Measurements from ENCODE around the gene CLEC11A. TPM values are rescaled to one million over a fixed set of nuclear protein-coding genes. Genes with fewer than 3 reads are reported as not detected.

Gene CLEC11A
- total RNA-seq, 4 donors from 2014 or later: 2.6 to 11.2 (median 5.1) TPM

DNA sequence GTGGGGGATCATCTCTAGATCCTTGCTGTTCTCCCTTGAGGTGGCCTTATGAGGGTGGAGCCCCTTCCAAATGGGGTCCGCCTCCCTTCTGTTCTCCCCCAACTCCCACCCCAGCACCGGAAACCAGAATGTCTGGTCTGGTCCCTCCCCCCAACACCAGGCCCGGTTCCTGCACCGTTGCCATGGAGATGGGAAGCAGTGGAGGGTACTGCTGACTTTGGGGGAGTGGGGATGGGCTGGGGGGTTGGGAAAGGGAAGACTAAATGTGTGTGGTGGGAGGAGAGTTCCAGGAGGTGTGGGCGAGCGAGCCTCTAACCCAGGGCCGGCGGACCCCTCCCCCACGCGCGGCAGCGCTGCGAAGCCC, 5.3 kb upstream of the CLEC11A start:
- in situ Hi-C loops (cut with MboI; ENCODE audit: low pct_ligation_motif_present in 1 of 4, low pct_unique_long_range_greater_than_20kb in 1 of 4, low sequenced_read_pairs in 3 of 4): no loop called here
- Histone ChIP-seq H3K27me3 (peaks cover 54% of the 10 kb centered on the region), H3K27ac (no peak overlapping the region), H3K9me3 (no peaks in the 10 kb centered on the region), H3K4me3 (no peak overlapping the region), H3K36me3 (no peaks in the 10 kb centered on the region), H3K4me1 (peaks cover 6 to 14% (median 13%) of the 10 kb centered on the region in 4 donors)
- WGBS, 2 donors (ENCODE audit: low coverage in 1 of 2): 11 to 40% methylated on average over 3 to 13 of the region's 13 CpGs
- no peak for DNase-seq
- no peak for TF ChIP-seq POLR2AphosphoS5 (IDR thresholded peaks at IDR 0.05)
- TF ChIP-seq, protein P1, sequence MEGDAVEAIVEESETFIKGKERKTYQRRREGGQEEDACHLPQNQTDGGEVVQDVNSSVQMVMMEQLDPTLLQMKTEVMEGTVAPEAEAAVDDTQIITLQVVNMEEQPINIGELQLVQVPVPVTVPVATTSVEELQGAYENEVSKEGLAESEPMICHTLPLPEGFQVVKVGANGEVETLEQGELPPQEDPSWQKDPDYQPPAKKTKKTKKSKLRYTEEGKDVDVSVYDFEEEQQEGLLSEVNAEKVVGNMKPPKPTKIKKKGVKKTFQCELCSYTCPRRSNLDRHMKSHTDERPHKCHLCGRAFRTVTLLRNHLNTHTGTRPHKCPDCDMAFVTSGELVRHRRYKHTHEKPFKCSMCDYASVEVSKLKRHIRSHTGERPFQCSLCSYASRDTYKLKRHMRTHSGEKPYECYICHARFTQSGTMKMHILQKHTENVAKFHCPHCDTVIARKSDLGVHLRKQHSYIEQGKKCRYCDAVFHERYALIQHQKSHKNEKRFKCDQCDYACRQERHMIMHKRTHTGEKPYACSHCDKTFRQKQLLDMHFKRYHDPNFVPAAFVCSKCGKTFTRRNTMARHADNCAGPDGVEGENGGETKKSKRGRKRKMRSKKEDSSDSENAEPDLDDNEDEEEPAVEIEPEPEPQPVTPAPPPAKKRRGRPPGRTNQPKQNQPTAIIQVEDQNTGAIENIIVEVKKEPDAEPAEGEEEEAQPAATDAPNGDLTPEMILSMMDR (IDR thresholded peaks at IDR 0.05): no peak
- no peak for TF ChIP-seq EP300 (IDR thresholded peaks at IDR 0.05; ENCODE audit: low read depth)
- TF ChIP-seq POLR2A (IDR thresholded peaks at IDR 0.05): no peak
- intact Hi-C loops (cut with DNase I; ENCODE audit: low total_unique reads): no loop called here

DNA sequence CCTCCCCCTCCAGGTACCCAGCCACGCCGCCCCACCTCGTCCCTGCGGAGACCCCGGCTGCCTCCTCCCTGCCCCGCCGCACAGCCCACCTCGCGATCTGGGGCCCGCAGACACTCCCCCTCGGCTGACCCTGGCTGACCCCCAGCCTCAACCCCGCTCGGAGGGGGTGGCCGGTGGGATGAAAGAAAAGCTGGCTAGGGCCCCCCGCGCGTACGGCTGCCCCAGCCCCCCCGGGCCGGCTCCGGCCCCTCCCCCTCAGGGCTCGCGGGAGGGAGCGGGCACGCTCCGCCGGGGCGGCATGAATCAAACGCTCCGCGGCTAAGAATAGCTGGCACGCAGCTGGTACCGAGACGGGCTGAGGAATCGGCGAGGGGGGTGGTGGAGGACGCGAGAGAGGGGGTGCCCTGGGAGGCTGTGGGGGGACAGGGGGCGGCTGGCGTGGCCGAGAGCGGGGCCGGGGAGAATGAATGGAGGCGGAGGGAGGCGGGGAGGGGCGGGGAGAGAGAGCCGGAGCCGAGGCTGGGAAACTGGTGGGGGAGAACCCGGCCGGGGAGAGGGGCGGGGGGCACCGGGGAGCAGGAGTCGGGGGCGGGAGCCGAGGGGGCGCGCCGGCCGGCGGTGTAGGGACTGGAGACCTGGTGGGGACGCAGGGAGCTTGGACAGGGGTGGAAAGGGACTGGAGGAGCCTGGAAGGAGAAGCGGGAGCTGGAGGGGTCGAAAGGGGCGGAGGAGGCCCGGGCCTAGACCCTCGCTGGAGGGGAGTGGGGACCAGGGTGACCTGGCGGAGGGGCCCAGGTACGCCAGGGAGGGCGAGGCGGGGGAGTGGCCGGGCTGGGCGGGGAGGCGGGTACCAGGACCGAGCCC, 4.7 kb upstream of the CLEC11A start:
- peak overlapping the region in 3 of 4 donors; percentile 8 to 39 (median 15) for H3K4me3 ChIP-seq

DNA sequence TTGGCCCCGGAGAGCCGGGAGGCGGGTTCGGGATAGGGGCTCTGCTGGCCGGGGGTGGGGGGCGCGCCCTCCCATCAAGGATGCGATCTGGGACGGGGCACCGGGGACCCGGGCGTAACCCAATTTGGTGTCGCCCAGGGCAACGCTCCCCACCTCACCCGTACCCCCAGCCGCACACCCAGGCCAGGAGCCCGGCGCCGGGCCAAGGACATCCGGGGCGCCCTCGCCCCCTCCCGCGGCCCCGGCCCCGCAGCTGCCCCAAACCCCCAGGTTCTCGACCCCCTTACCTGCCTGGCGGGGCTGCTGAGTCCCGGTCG, 4.1 kb upstream of the CLEC11A start:
- intact Hi-C loops (cut with DNase I; ENCODE audit: low total_unique reads) (no loop called here), in situ Hi-C loops (cut with MboI; ENCODE audit: low pct_ligation_motif_present in 1 of 4, low pct_unique_long_range_greater_than_20kb in 1 of 4, low sequenced_read_pairs in 3 of 4) (no loop called here)
- Histone ChIP-seq H3K4me1 (peaks cover 6 to 19% (median 16%) of the 10 kb centered on the region in 4 donors), H3K27me3 (peaks cover 66% of the 10 kb centered on the region), H3K27ac (no peak overlapping the region), H3K36me3 (no peaks in the 10 kb centered on the region), H3K4me3 (peak overlapping the region in 3 of 4 donors; percentile 8 to 39 (median 15)), H3K9me3 (no peaks in the 10 kb centered on the region)
- 0% methylated on average over 7 of the region's 30 CpGs; no CpG with 5 or more reads in 1 of the 2 donors for WGBS, 2 donors (ENCODE audit: low coverage in 1 of 2)
- no peak for TF ChIP-seq POLR2AphosphoS5 (IDR thresholded peaks at IDR 0.05)
- TF ChIP-seq EP300 (IDR thresholded peaks at IDR 0.05; ENCODE audit: low read depth): no peak
- no peak for TF ChIP-seq POLR2A (IDR thresholded peaks at IDR 0.05)
- TF ChIP-seq, protein P1 (IDR thresholded peaks at IDR 0.05): no peak
- no peak for DNase-seq

More for the DNA sequence above, 4.7 kb upstream of the CLEC11A start:
- Histone ChIP-seq H3K27ac (no peak overlapping the region), H3K36me3 (no peaks in the 10 kb centered on the region), H3K9me3 (no peaks in the 10 kb centered on the region), H3K27me3 (peaks cover 60% of the 10 kb centered on the region), H3K4me1 (peaks cover 6 to 14% (median 13%) of the 10 kb centered on the region in 4 donors)
- intact Hi-C loops (cut with DNase I; ENCODE audit: low total_unique reads) (no loop called here), in situ Hi-C loops (cut with MboI; ENCODE audit: low pct_ligation_motif_present in 1 of 4, low pct_unique_long_range_greater_than_20kb in 1 of 4, low sequenced_read_pairs in 3 of 4) (no loop called here)
- 3% methylated on average over 35 of the region's 74 CpGs; no CpG with 5 or more reads in 1 of the 2 donors for WGBS, 2 donors (ENCODE audit: low coverage in 1 of 2)
- TF ChIP-seq, protein P1 (IDR thresholded peaks at IDR 0.05): no peak
- TF ChIP-seq POLR2A (IDR thresholded peaks at IDR 0.05) (no peak), POLR2AphosphoS5 (IDR thresholded peaks at IDR 0.05) (no peak), EP300 (IDR thresholded peaks at IDR 0.05; ENCODE audit: low read depth) (no peak)
- no peak for DNase-seq

DNA sequence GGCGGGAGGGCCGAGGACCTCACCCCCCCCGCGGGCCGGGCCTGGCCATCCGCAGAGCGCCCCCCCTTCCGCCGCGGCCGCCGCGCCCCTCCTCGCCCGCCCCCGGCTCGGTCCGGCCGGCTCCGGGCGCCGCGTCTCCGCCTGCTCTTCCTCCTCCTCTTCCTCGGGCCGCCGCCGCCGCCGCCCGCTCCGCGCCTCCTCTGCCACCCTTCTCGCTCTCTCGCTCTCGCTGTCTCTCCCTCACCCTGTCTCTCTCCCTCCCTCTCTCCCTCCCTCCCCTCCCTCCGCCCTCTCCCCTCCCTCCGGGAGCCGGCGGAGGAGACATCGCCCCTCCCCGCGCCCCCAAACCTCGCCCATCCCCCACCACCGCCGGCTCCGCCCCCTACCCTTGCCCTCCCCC, 3.6 kb upstream of the CLEC11A start, which contains the start of gene SHANK1:
SHANK1 (minus strand) TSS at position 237 of the 400 bp plus-strand sequence. CDS start 2,883 bp downstream, outside the sequence.
- DNase-seq: no peak
- Histone ChIP-seq H3K27me3 (peaks cover 71% of the 10 kb centered on the region), H3K27ac (no peak within 1 kb of the TSS), H3K4me3 (peak within 1 kb of the TSS in 3 of 4 donors; percentile 8 to 39 (median 15)), H3K9me3 (no peaks in the 10 kb centered on the region), H3K4me1 (peaks cover 6 to 24% (median 20%) of the 10 kb centered on the region in 4 donors), H3K36me3 (no peaks in the 10 kb centered on the region)
- in situ Hi-C loops (cut with MboI; ENCODE audit: low pct_ligation_motif_present in 1 of 4, low pct_unique_long_range_greater_than_20kb in 1 of 4, low sequenced_read_pairs in 3 of 4): no loop called here
- WGBS, 2 donors (ENCODE audit: low coverage in 1 of 2): 15% methylated on average over 29 of the region's 47 CpGs; no CpG with 5 or more reads in 1 of the 2 donors
- intact Hi-C loops (cut with DNase I; ENCODE audit: low total_unique reads): no loop called here
- TF ChIP-seq, protein P1 (IDR thresholded peaks at IDR 0.05): no peak
- TF ChIP-seq POLR2A (IDR thresholded peaks at IDR 0.05): no peak
- no peak for TF ChIP-seq POLR2AphosphoS5 (IDR thresholded peaks at IDR 0.05)
- TF ChIP-seq EP300 (IDR thresholded peaks at IDR 0.05; ENCODE audit: low read depth): no peak
